ENCODE measurements around the gene GOLGA6L24.
A peak's percentile ranks its signal among the peaks of the same experiment; 100 is the strongest.
"Not testable (repeated sequence)": the region's sequence is repeated elsewhere in the genome, so short reads cannot be mapped to it uniquely, and the experiment has no call there.

GOLGA6L24 gene, protein sequence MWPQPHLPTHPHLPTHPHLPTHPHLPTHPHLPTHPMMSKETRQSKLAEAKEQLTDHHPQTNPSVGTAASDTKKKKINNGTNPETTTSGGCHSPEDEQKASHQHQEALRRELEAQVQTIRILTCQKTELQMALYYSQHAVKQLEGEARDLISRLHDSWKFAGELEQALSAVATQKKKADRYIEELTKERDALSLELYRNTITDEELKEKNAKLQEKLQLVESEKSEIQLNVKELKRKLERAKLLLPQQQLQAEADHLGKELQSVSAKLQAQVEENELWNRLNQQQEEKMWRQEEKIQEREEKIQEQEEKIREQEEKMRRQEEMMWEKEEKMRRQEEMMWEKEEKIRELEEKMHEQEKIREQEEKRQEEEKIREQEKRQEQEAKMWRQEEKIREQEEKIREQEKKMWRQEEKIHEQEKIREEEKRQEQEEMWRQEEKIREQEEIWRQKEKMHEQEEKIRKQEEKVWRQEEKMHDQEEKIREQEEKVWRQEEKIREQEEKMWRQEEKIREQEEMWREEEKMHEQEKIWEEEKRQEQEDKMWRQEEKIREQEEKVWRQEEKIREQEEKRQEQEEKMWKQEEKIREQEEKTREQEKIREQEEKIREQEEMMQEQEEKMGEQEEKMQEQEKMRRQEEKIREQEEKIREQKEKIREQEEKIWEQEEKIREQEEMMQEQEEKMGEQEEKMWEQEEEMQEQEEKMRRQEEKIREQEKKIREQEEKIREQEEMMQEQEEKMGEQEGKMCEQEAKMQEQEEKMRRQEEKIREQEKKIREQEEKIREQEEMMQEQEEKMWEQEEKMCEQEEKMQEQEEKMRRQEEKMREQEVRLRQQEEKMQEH

DNA sequence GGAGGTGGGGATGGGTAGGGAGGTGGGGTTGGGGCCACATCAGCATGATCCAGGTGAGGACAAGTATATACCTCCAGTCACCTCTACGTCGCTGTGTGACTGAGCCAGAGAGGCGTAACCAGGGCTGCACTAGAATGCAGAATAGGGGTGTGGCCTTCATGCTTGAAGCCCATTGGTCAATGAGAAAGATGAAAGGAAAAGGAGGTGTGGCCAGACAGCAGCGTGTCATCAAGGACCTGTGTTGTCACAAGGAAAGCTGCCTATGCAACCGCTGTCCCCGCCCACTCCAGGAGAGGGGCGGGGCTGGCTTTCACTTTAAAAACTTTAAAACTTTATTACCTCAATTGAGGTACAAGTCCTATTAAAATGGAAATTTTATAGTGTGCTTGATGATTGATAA lies at the start of gene GOLGA6L24:
GOLGA6L24 (minus strand) TSS at position 101 of the 400 bp plus-strand sequence; CDS start at position 40, 61 bp downstream.
- H3K27ac ChIP-seq, H3K4me3 ChIP-seq: not testable (repeated sequence)

DNA sequence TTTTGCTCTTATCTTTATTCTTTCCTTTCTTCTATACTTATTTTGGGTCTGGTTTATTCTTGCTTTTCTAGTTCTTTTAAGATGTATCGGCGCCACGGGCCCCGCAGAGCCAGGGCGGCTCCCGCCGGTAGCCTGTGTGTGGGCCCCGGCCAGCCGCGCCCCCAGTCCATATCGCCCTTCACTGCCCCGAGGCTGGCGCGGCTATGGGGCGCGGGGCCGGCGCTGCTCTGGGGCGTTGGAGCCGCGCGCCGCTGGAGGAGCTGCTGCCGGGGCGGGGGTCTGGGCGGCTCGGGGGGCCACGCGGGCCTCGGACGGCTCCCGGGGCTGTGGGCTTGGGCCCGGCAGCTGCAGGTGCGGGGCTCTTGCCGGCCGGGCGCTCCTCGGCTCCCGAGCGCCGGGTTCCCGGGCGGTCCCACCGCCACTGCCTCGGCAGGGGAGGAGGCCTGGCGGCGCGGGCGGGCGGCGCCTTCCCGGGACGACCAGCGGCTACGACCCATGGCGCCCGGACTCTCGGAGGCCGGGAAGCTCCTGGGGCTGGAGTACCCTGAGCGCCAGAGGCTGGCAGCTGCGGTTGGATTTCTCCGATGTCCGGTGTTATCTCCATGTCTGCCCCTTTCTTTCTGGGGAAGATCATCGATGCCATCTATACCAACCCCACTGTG lies 45.0 kb upstream of the GOLGA6L24 start:
- not testable (repeated sequence) for H3K27ac ChIP-seq, H3K4me3 ChIP-seq

- not testable (repeated sequence) for H3K27ac ChIP-seq, H3K4me3 ChIP-seq
Observed at GRCh38 chr15:28396022-28396421, 38.1 kb upstream of the GOLGA6L24 start.

- H3K4me3 ChIP-seq, H3K27ac ChIP-seq: not testable (repeated sequence)
Observed at GRCh38 chr15:28380053-28380452, 22.2 kb upstream of the GOLGA6L24 start.

DNA sequence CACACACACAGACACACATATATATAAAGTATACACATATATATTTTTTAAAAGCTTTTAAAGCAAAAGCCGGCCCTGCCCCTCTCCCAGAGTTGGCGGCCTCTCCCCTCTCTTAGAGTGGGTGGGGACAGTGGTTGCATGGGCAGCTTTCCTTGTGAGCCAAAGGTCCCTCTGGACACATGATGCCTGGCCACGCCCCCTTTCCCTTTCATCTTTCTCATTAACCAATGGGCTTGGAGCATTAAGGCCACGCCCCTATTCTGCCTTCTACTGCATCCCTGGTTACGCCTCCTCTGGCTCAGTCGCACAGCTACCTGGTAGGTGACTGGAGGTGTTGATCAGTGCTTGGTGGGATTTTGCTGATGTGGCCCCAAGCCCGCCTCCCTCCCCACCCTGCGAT lies 20.5 kb upstream of the GOLGA6L24 start, which contains the start of gene GOLGA8F:
GOLGA8F (plus strand) TSS at position 301 of the 400 bp plus-strand sequence; CDS start at position 399, 98 bp downstream.
- not testable (repeated sequence) for H3K27ac ChIP-seq, H3K4me3 ChIP-seq

GRCh38 chr15:28365502-28365901 lies 7.6 kb upstream of the GOLGA6L24 start:
- H3K4me3 ChIP-seq, H3K27ac ChIP-seq: not testable (repeated sequence)

DNA sequence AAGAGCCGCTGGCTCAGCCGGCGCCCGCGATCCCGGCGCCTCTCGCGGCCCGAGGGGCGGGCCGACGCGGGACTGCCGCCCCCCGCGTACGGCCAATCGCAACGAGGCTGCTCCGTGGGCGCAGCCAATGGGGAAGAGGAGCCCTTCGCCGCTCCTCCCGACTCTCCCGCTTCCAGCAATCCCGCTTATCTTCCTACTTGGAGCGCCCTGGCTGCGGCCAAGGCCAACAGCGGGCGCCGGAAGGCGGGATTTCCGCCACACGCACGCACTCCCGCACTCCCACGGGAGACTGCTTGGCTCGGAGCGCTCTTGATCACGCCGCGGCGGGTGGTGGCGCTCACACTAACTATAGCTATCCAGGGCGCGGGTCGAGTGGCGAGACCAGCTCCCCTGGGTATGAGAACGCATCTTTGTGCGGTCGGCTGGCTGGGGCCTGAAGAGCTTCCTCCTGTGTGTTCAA lies 35.7 kb downstream of the GOLGA6L24 start, which contains the start of gene HERC2:
HERC2 (minus strand) TSS at position 51 of the 460 bp plus-strand sequence. CDS start 746 bp downstream, outside the sequence.
- peak within 1 kb of the TSS in 1 of 21 experiments; percentile 24 for H3K27ac ChIP-seq
- H3K4me3 ChIP-seq, result peak within 1 kb of the TSS; percentile 11 to 34 (median 18)

DNA sequence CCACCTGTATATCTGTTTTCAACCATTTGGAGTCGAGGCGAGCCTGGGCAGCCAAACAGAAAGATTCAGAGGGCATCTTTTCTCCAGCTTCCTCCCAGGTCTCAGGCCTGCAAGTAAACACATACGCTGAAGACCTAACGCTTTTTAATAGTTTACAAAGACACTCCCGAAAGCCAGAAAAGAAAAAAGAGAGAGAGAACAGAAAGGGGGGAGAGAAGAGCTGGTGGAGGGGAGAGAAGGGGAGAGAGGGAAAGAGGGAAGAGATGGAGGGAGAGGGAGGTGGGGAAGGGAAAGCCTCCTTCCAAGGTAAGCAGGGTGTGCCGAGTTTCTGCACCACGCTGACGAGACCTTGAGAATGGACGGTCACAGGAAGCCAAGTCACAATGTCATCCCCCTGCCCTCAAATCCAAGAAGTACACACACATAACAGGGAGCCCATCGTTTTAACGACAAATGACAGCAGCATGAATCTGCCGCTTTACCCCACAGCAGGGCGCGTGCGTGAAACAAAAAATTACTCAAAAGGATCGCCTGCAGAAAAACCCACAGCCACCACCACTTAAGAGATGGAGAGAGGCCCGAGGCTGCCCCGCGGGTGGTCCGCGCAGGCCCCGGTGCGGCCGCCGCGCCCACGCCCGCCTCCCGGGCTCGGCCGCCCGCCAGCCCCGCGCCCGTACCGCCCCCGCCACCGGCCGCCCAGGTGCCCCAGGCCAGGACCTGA lies 36.4 kb downstream of the GOLGA6L24 start:
- peak overlapping the region; percentile 11 to 34 (median 18) for H3K4me3 ChIP-seq
- peak overlapping the region in 1 of 21 experiments; percentile 24 for H3K27ac ChIP-seq

GRCh38 chr15:28319725-28320124 lies 38.2 kb downstream of the GOLGA6L24 start:
- not testable (repeated sequence) for H3K4me3 ChIP-seq

GRCh38 chr15:28318828-28319227 lies 39.1 kb downstream of the GOLGA6L24 start:
- H3K27ac ChIP-seq, H3K4me3 ChIP-seq: not testable (repeated sequence)

More at GRCh38 chr15:28319725-28320124, 38.2 kb downstream of the GOLGA6L24 start:
- not testable (repeated sequence) for H3K27ac ChIP-seq

DNA sequence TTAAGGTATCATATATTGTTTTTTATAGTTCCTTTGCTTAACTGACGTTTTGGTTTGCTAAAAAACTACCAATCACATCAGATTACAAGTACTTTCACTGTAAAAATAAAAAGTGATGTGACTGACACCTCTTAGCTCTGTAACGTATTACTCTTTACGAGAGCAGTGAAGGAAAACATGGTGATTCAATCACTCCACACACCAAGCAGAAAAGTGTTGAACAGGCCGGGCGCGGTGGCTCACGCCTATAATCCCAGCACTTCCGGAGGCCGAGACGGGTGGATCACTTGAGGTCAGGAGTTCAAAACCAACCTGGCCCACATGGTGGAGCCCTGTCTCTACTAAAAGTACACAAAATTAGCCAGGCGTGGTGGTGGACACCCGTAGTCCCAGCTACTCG lies 39.8 kb downstream of the GOLGA6L24 start:
- H3K4me3 ChIP-seq, H3K27ac ChIP-seq: not testable (repeated sequence)

- H3K27ac ChIP-seq, H3K4me3 ChIP-seq: not testable (repeated sequence)
Observed at GRCh38 chr15:28316958-28317357, 40.9 kb downstream of the GOLGA6L24 start.

GRCh38 chr15:28310454-28310853 lies 47.4 kb downstream of the GOLGA6L24 start:
- H3K4me3 ChIP-seq, H3K27ac ChIP-seq: not testable (repeated sequence)

- not testable (repeated sequence) for H3K27ac ChIP-seq, H3K4me3 ChIP-seq
Observed at GRCh38 chr15:28308718-28309117, 49.2 kb downstream of the GOLGA6L24 start.

All from skin epidermis (tissue), 12 donors.